G401.6 (cell line): ENCODE data around the gene CSF2.
"Not testable (repeated sequence)": the region's sequence is repeated elsewhere in the genome, so short reads cannot be mapped to it uniquely, and the experiment has no call there.

Source experiments
- FAIRE-seq: peaks from 2 replicates; lab custom pipeline; 2012; peaks lifted over from hg19 to GRCh38; lab: Jason Lieb, UNC

The CSF2 gene

GRCh38 chr5:132087176-132087575 lies 13.6 kb downstream of the CSF2 start:
- no peak for FAIRE-seq

GRCh38 chr5:132087661-132088060 lies 14.1 kb downstream of the CSF2 start:
- no peak for FAIRE-seq

- FAIRE-seq, result no peak
Observed at GRCh38 chr5:132089363-132089762, 15.8 kb downstream of the CSF2 start.

GRCh38 chr5:132090107-132090506 lies 16.5 kb downstream of the CSF2 start:
- FAIRE-seq, result no peak

GRCh38 chr5:132093271-132093670 lies 19.7 kb downstream of the CSF2 start:
- FAIRE-seq, result no peak

- no peak for FAIRE-seq
Observed at GRCh38 chr5:132094393-132095076, 20.9 kb downstream of the CSF2 start.

- FAIRE-seq, result no peak
Observed at GRCh38 chr5:132095077-132095410, 21.5 kb downstream of the CSF2 start.

- no peak for FAIRE-seq
Observed at GRCh38 chr5:132095424-132095972, 21.9 kb downstream of the CSF2 start.

GRCh38 chr5:132096904-132097303 lies 23.3 kb downstream of the CSF2 start:
- no peak for FAIRE-seq

- no peak for FAIRE-seq
Observed at GRCh38 chr5:132098151-132098594, 24.6 kb downstream of the CSF2 start.

GRCh38 chr5:132098621-132099020 lies 25.0 kb downstream of the CSF2 start:
- no peak for FAIRE-seq

- FAIRE-seq, result no peak
Observed at GRCh38 chr5:132099076-132099748, 25.6 kb downstream of the CSF2 start.

GRCh38 chr5:132099905-132100304 lies 26.3 kb downstream of the CSF2 start:
- FAIRE-seq, result no peak

GRCh38 chr5:132100672-132101261 lies 27.2 kb downstream of the CSF2 start:
- FAIRE-seq, result no peak

GRCh38 chr5:132101385-132101880 lies 27.8 kb downstream of the CSF2 start:
- FAIRE-seq, result no peak

GRCh38 chr5:132102101-132102701 lies 28.6 kb downstream of the CSF2 start:
- FAIRE-seq, result no peak

GRCh38 chr5:132102944-132103331 lies 29.3 kb downstream of the CSF2 start:
- no peak for FAIRE-seq

- no peak for FAIRE-seq
Observed at GRCh38 chr5:132103332-132103951, 29.9 kb downstream of the CSF2 start.

GRCh38 chr5:132103969-132104391 lies 30.4 kb downstream of the CSF2 start:
- no peak for FAIRE-seq

GRCh38 chr5:132104556-132104955 lies 31.0 kb downstream of the CSF2 start:
- FAIRE-seq, result no peak

- no peak for FAIRE-seq
Observed at GRCh38 chr5:132105688-132106087, 32.1 kb downstream of the CSF2 start.

GRCh38 chr5:132108495-132108894 lies 34.9 kb downstream of the CSF2 start:
- FAIRE-seq, result not testable (repeated sequence)
